Tibial nerve (tissue), 4 donors: ENCODE data around the gene NFAM1. TPM values are rescaled to one million over a fixed set of nuclear protein-coding genes. Genes with fewer than 3 reads are reported as not detected.

Experiments
- DNase-seq, 2 donors: peaks; one replicate each; pipeline ENCODE4 v3.0.0-alpha.2; 2019; ENCODE audit warnings: low spot score in 2 of 2
- H3K27ac ChIP-seq, 4 donors: fragments of 200-600 bp; sonication (generic) in 3 of 4; one replicate each; pipeline ENCODE4 v1.5.1; 2017 to 2019; ENCODE audit warnings: mild to moderate bottlenecking in 1 of 4
- H3K27me3 ChIP-seq, 2 donors: fragments of 200-600 bp; sonication (generic) in 1 of 2; one replicate each; pipeline versions ENCODE4 v1.5.1 to v1.6.0; 2017 to 2019
- H3K36me3 ChIP-seq, 3 donors: fragments of 200-600 bp; sonication (generic); one replicate each; pipeline ENCODE4 v1.5.1; 2018 to 2019
- H3K4me1 ChIP-seq, 4 donors: fragments of 200-600 bp; sonication (generic) in 3 of 4; one replicate each; pipeline ENCODE4 v1.5.1; 2017 to 2019
- H3K4me3 ChIP-seq, 4 donors: fragments of 200-600 bp; sonication (generic) in 3 of 4; one replicate each; pipeline ENCODE4 v1.5.1; 2017 to 2019; ENCODE audit warnings: mild to moderate bottlenecking in 1 of 4, moderate library complexity in 1 of 4
- H3K9me3 ChIP-seq, 4 donors: fragments of 200-600 bp; sonication (generic) in 3 of 4; one replicate each; pipeline ENCODE4 v1.5.1; 2017 to 2019
- CTCF ChIP-seq, 5 experiments: fragments of 200-600 bp in 3 of 5; fragments of 450-650 bp in 2 of 5; sonication (generic) in 3 of 5; IDR thresholded peaks; one replicate each; pipeline ENCODE4 v1.5.1; 2016 to 2019; ENCODE audit warnings: antibody characterized with exemption in 5 of 5, mild to moderate bottlenecking in 3 of 5, moderate library complexity in 2 of 5
- EP300 ChIP-seq, 2 donors: sonication (generic); formaldehyde crosslinking; IDR thresholded peaks; one replicate each; pipeline ENCODE4 v1.6.1; 2017; ENCODE audit warnings: antibody characterized with exemption in 2 of 2, mild to moderate bottlenecking in 1 of 2
- POLR2A ChIP-seq, 2 donors: fragments of 450-650 bp; IDR thresholded peaks; one replicate each; pipeline ENCODE4 v1.6.1; 2017; ENCODE audit warnings: antibody characterized with exemption in 2 of 2, mild to moderate bottlenecking in 2 of 2, moderate library complexity in 2 of 2
- WGBS, 2 donors: methylation state at CpG; one replicate each; pipeline ENCODE4 v1.1.5; 2018; 5-methylcytosine and 5-hydroxymethylcytosine counted together
- total RNA-seq, 4 donors: library from RNA; depleted of rRNA; stranded (reverse); fragments of >200 nt; gene quantifications; one replicate each; pipeline ENCODE4 v1.1.0, GENCODE V29; 2016

The NFAM1 gene
- total RNA-seq, 4 donors from 2014 or later, result 1.8 to 2.8 (median 2.2) TPM

- TF ChIP-seq POLR2A (IDR thresholded peaks at IDR 0.05) (no peak), EP300 (IDR thresholded peaks at IDR 0.05) (no peak), CTCF (IDR thresholded peaks at IDR 0.05) (no peak)
- no peaks in the 10 kb centered on the region for H3K36me3 ChIP-seq
- no peak overlapping the region for H3K4me3 ChIP-seq
- 91 to 93% methylated on average over 10 of the region's 10 CpGs for WGBS, 2 donors
- no peaks in the 10 kb centered on the region for H3K9me3 ChIP-seq
- no peak overlapping the region for H3K27ac ChIP-seq
- H3K27me3 ChIP-seq, result peaks cover 0 to 5% of the 10 kb centered on the region in 2 donors
- H3K4me1 ChIP-seq, result peaks cover 0 to 26% (median 10%) of the 10 kb centered on the region in 4 donors
- DNase-seq, result no peak
These were observed 70.7 kb downstream of the NFAM1 start for GRCh38 chr22:42361523-42361922.

- no peak for DNase-seq
- TF ChIP-seq EP300 (IDR thresholded peaks at IDR 0.05), result no peak
- TF ChIP-seq POLR2A (IDR thresholded peaks at IDR 0.05), result no peak
- no peak for TF ChIP-seq CTCF (IDR thresholded peaks at IDR 0.05)
- Histone ChIP-seq H3K4me1 (peaks cover 0 to 15% (median 1%) of the 10 kb centered on the region in 4 donors), H3K4me3 (no peak overlapping the region), H3K27me3 (peaks cover 0 to under 1% of the 10 kb centered on the region in 2 donors), H3K9me3 (no peaks in the 10 kb centered on the region), H3K27ac (no peak overlapping the region), H3K36me3 (no peaks in the 10 kb centered on the region)
- 95 to 98% methylated on average over 5 to 7 of the region's 7 CpGs for WGBS, 2 donors
These were observed 71.9 kb downstream of the NFAM1 start for GRCh38 chr22:42360348-42360747.

- H3K27ac ChIP-seq, result no peak overlapping the region
- H3K27me3 ChIP-seq, result no peaks in the 10 kb centered on the region
- no peak for DNase-seq
- WGBS, 2 donors, result 78 to 79% methylated on average over 16 of the region's 16 CpGs
- peaks cover 0 to 1% (median 0%) of the 10 kb centered on the region in 4 donors for H3K4me1 ChIP-seq
- no peaks in the 10 kb centered on the region for H3K36me3 ChIP-seq
- no peak for TF ChIP-seq EP300 (IDR thresholded peaks at IDR 0.05)
- H3K9me3 ChIP-seq, result no peaks in the 10 kb centered on the region
- no peak overlapping the region for H3K4me3 ChIP-seq
These were observed 73.3 kb downstream of the NFAM1 start for GRCh38 chr22:42358643-42359558.

- Histone ChIP-seq H3K27ac (no peak overlapping the region), H3K4me3 (no peak overlapping the region), H3K4me1 (no peaks in the 10 kb centered on the region), H3K9me3 (no peaks in the 10 kb centered on the region), H3K27me3 (no peaks in the 10 kb centered on the region), H3K36me3 (no peaks in the 10 kb centered on the region)
- WGBS, 2 donors, result 86% methylated on average over 7 to 8 of the region's 8 CpGs
- TF ChIP-seq EP300 (IDR thresholded peaks at IDR 0.05) (no peak), POLR2A (IDR thresholded peaks at IDR 0.05) (no peak), CTCF (IDR thresholded peaks at IDR 0.05) (no peak)
- DNase-seq, result no peak
These were observed 74.4 kb downstream of the NFAM1 start for GRCh38 chr22:42357634-42358296.

GRCh38 chr22:42357221-42357620 lies 75.0 kb downstream of the NFAM1 start:
- H3K27me3 ChIP-seq, result no peaks in the 10 kb centered on the region
- no peak overlapping the region for H3K27ac ChIP-seq
- H3K4me3 ChIP-seq, result no peak overlapping the region
- DNase-seq, result no peak
- H3K4me1 ChIP-seq, result no peaks in the 10 kb centered on the region
- TF ChIP-seq EP300 (IDR thresholded peaks at IDR 0.05) (no peak), POLR2A (IDR thresholded peaks at IDR 0.05) (no peak), CTCF (IDR thresholded peaks at IDR 0.05) (no peak)
- no peaks in the 10 kb centered on the region for H3K9me3 ChIP-seq
- 100% methylated on average over 3 of the region's 3 CpGs for WGBS, 2 donors
- no peaks in the 10 kb centered on the region for H3K36me3 ChIP-seq
